CD1c-positive myeloid dendritic cell (primary cell): ENCODE measurements around the gene SLC27A3.
A peak's percentile ranks its signal among the peaks of the same experiment; 100 is the strongest.

Experiments used
- DNase-seq: peaks from one replicate; pipeline ENCODE4 v3.0.0-alpha.2; 2016; ENCODE audit errors: extremely low spot score

The SLC27A3 gene

GRCh38 chr1:153798468-153798780 lies 23.2 kb downstream of the SLC27A3 start:
- no peak for DNase-seq

- DNase-seq = no peak
Measured at GRCh38 chr1:153799016-153799415, 23.8 kb downstream of the SLC27A3 start.

DNA sequence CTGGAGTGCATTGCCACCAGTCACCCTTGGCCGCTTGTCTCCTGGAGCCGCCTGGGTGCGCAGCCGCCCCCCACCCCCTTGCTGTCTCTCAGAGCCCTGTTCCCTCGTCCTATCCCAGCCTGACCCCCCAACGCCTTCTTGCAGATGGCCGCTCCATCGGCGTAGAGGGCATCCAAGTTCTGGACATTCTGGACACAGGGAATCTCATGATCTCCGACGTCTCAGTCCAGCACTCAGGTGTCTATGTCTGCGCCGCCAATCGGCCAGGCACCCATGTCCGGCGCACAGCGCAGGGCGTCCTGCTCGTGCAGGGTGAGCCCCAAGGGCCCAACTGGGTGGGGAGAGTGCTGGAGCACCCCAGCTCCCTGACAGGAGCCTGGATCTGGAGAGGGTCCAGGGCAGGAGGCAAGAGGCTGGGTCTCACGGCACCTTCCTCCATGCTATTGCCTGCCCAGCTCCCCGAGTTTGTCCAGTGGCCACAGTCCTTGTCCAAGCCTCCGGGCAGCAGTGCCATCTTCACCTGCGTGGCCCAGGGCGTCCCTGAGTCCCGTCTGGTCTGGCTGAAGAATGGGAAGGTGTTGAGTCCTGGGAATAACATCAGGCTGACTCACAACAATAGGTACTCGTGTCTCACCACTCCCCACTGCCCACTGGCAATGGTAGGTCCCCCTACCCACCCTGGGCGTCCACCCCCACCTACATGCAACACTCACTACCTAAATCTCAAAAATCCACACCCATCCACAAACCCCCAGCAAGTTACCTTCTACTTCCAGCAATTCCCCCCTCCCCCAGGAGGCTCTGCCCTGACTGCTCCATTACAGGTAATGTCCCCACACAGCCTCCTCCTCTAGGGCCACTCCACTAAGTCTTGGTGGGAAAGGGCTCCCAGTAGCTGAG lies 24.6 kb downstream of the SLC27A3 start:
- no peak for DNase-seq

GRCh38 chr1:153800516-153800915 lies 25.3 kb downstream of the SLC27A3 start:
- DNase-seq = no peak

DNA sequence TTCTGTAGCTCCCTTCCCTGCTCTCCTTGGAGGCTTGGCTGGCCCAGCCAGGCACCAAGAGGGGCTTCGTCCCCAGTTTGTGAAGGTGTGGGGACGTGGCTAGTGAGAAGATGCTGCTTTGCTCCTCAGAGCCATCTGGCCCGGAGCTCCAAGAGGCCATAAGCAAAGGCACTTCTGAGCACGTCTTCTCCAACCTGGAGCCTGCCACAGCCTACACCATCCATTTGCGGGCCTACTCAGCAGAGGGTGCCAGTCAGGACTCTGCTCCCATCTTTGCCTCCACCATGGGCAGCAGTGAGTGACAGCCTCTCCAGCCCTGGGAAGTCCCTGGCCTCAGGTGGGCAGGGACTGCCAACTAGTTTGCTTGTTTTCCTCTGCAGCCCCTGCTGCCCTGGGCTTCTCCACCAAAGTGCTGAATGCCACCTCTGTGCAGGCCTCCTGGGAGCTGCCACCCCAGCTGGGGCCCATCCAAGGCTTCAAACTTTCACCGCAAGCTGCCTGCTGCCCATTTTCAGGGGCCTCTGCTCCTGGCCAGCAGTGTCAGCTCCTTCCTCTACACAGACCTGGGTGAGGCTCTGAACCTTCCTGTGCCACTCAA lies 25.9 kb downstream of the SLC27A3 start:
- DNase-seq = no peak

DNA sequence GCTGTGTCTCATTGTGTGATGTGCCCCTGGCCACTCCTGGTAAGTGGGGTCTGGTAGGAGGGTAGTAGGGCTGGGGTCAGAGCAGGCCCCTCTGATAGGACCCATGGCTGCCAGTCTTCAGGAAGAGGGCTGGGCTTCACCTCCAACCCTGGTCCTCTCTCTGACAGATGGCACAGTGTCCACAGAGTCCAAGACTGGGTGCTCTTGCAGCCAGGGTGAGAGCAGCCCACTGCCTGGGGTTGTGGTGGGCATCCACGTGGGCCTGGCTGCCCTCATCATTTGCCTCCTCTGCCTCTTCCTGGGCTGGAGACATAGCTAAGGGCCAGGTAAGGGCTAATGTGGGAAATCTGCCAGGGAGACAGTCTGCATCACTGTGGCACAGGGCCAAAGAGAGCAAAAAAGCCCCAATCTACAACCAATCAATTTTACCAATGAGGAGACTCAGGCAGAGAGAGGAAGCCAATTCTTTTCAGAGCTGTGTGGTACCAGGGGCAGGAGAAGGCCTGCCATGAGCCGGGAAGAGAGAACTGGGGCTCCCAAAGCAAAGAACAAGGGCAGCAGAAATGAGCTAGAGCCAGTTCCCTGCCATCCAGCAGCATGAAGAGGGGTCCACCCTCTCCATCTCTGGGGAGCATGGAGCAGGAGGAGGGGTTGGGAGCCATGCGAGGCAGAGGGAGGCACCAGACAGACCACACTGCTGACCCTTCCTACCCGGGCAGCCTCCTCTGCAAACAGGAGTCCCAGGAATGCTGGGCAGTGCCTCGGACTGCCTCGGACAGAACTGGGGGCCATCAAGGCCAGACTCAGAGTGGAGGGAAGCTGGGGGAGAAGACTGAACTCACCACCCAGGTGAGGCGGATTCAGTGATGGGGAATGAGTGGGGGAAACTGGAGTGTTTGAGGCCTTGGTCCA lies 26.8 kb downstream of the SLC27A3 start:
- no peak for DNase-seq

DNA sequence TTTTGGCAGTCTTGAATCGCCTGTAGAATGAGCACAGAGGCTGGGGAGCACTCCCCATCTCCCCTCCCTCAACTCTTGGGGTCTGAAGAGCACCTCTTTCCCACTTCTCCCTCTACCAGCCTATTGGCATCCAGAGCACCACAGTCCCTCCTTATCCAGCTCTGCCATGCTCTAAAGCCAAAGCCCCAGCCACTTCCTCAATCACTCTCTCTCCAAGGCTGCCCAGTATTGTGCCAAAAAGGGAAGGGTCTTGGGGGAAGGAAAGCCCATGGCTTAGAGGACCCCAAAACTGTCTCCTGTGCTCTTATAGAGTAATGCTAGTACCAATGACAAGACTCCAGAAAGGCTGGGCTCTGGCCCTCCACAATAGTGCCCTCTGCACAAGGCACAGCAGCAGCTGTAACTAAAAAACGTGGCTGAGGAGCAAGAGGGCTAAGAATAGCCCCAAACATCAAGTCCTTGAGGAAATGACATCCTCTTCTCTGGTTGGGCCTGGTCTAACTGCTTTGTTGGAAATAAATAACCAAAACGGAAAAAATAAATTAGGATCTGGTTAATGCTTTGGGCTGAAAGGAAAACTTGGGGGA lies 28.4 kb downstream of the SLC27A3 start:
- peak; percentile 35 for DNase-seq

GRCh38 chr1:153804112-153804511 lies 28.9 kb downstream of the SLC27A3 start:
- DNase-seq = no peak

- peak; percentile 95 for DNase-seq
Measured at GRCh38 chr1:153805042-153805745, 30.0 kb downstream of the SLC27A3 start.

DNA sequence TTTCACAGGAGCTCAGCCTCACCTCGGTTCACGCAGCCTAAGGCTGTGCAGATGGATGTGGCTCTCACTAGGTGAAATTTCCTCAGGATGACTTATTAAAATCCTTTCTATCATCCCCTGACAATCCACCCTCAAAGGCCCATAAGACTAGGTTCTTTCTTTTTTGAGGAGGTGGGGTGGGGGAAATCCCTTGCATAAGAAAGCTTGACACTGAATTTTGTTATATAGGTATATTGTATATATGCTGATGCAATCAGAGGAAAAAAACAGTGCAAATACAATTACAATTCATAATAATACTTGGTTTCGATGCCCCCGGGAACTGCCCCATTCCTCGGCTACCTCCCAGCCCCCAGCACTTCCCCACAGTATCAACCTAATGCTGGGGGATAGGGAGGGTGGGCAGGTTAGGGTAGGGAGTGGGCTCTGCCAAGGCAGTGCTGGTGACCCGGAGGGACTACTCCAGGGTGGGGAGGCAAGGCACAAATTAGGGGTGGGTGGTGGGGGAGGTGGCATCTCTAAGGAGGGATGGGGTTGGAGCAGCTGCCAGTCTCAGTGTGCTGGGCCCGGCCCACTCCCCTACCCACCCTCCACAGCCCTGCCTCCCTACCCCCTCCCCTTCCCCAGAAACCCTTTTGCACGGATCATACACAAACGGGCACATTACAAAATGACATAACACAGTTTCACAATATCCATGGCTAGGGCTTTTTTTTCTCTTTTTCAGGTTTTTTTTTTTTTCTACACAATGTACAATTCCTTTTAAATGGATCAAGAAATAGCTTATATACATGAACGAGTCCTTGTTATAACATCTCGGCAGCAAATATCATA lies 30.9 kb downstream of the SLC27A3 start:
- peak; percentile 60 for DNase-seq

- no peak for DNase-seq
Measured at GRCh38 chr1:153816283-153816889, 41.2 kb downstream of the SLC27A3 start.

DNA sequence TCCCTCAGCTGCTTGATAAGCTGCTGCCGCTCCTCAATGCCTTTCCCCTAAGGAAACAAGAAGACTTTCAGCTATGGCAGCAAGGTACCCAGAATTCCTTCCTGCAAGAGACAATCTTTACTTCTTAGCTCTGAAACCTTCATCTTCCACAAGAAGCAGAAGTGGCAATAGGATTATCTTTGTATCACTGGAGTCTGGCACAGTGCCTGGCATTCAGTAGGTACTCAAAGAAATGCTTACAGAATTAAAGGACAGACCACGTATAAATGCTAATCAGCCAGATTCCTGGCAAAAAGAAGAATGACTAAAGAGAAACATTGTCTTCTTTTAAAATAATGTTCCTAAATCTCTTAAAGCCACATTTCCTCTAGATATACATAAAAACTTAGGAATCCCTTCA lies 43.7 kb downstream of the SLC27A3 start:
- DNase-seq = no peak

DNA sequence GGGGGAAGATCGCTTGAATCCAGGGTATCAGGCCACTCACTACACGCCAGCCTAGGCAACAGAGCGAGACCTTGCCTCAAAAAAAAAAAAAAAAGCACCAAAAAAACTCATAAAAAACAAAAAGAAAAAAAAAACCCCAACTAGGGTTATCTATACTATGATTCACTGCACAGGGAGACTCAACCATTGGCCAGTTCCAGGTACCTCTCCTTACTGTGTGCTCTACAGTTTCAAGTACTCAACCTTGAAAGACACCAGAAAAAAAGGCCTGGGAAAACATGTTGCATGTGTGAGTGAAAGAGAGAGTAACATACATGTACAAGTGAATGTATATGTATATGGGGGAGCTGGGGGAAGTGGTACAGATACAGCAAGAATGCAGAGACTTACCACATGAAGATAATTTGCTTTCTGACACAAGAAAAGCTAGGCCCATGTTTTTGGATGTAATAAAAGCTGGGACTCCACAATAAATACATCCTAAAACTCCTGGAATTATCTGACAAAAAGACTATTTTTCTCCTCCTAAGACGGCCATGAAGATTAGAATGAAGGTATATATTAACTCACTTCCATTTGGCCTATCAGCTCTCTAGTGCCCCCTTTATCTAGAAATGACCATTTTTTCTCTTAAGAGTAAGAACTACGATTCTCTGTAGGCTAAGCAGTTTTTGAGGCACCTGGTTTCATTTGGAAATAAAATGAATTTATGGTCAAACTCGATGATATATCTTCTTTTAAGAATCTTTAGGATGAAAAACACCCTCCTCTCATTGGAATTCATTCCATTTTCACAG lies 52.2 kb downstream of the SLC27A3 start:
- DNase-seq = no peak
